HepG2 (cell line): Measurements from ENCODE around the gene MAP3K4. TPM values are rescaled to one million over a fixed set of nuclear protein-coding genes. Genes with fewer than 3 reads are reported as not detected.

ENCODE experiments used
- ATAC-seq: fragments of 200-7000 bp; cut with Tn5 transposase; 3 replicates; pipeline ENCODE4 v1.9.1; 2020; ENCODE audit warnings: mild to moderate bottlenecking, moderate library complexity
- BruUV-seq: library from RNA; stranded (reverse); fragments of 400-500 nt; replicated peaks from 2 replicates; lab custom pipeline; 2021; lab: Mats Ljungman, UMichigan
- CTCF ChIA-PET: fragments of 300-600 bp; formaldehyde crosslinking; extraction: SDS; loops from one replicate; lab custom pipeline; 2021; ENCODE audit warnings: low total read pairs, inconsistent platforms, low intra/inter-chr PET ratio; lab: Yijun Ruan, JAX
- POLR2A ChIA-PET: fragments of 350-600 bp; sonication (Branson Sonifier 250); formaldehyde crosslinking; loops from one replicate; lab custom pipeline; 2020; ENCODE audit warnings: antibody characterized with exemption, inconsistent platforms; lab: Yijun Ruan, JAX
- DNase-seq: peaks from one replicate; pipeline ENCODE4 v3.0.0-alpha.2; 2015; ENCODE audit warnings: low spot score
- FAIRE-seq: peaks from 3 replicates; lab custom pipeline; 2011; peaks lifted over from hg19 to GRCh38; lab: Jason Lieb, UNC
- H2AFZ ChIP-seq: one replicate; pipeline ENCODE4 v1.6.1; 2011; ENCODE audit warnings: low read length, inconsistent platforms
- H3K27ac ChIP-seq: fragments of 300-600 bp; 3 replicates; pipeline ENCODE4 v1.8.0; 2011; ENCODE audit warnings: mixed run types, mild to moderate bottlenecking, mixed read lengths, low read length, inconsistent platforms; ENCODE audit not compliant: insufficient read depth; ENCODE audit errors: extremely low read length
- H3K27me3 ChIP-seq, 2 experiments: fragments of 200-600 bp in 1 of 2; 2 replicates in 1 of 2; 3 replicates in 1 of 2; pipeline versions ENCODE4 v1.6.0 to v1.8.0; 2011; ENCODE audit warnings: low read length in 2 of 2, mild to moderate bottlenecking in 2 of 2, moderate library complexity in 2 of 2, inconsistent platforms in 1 of 2; ENCODE audit not compliant: insufficient read depth in 2 of 2, control insufficient read depth in 1 of 2
- H3K36me3 ChIP-seq, 2 experiments: fragments of 200-600 bp in 1 of 2; replicated peaks in 1 of 2; 2 replicates in 1 of 2; 3 replicates in 1 of 2; pipeline versions ENCODE4 v1.5.1 to v1.8.0; 2011; ENCODE audit warnings: low read length in 2 of 2, inconsistent platforms in 1 of 2; ENCODE audit not compliant: insufficient read depth in 2 of 2, control insufficient read depth in 1 of 2
- H3K4me1 ChIP-seq: 2 replicates; pipeline ENCODE4 v1.5.1; 2012; ENCODE audit warnings: low read length, inconsistent platforms; ENCODE audit not compliant: insufficient read depth
- H3K4me2 ChIP-seq: 2 replicates; pipeline ENCODE4 v1.6.0; 2011; ENCODE audit warnings: low read depth, low read length, inconsistent platforms
- H3K4me3 ChIP-seq, 3 experiments: fragments of 200-600 bp in 1 of 3; sonication (generic), shearing (Covaris generic) in 1 of 3; replicated peaks in 1 of 3; 2 replicates each; pipeline ENCODE4 v1.5.1; 2011 to 2016; ENCODE audit warnings: low read length in 3 of 3, inconsistent platforms in 2 of 3, low read depth in 2 of 3, mild to moderate bottlenecking in 2 of 3, control low read depth in 1 of 3, mixed read lengths in 1 of 3; ENCODE audit not compliant: insufficient read depth in 1 of 3
- H3K79me2 ChIP-seq: one replicate; pipeline ENCODE4 v1.6.1; 2011; ENCODE audit warnings: low read length, inconsistent platforms; ENCODE audit not compliant: insufficient read depth
- H3K9ac ChIP-seq: 2 replicates; pipeline ENCODE4 v1.6.0; 2011; ENCODE audit warnings: mild to moderate bottlenecking, low read depth, low read length, inconsistent platforms; ENCODE audit not compliant: insufficient read depth
- H3K9me3 ChIP-seq: 2 replicates; pipeline ENCODE4 v1.5.1; 2012; ENCODE audit warnings: mild to moderate bottlenecking, low read length
- H4K20me1 ChIP-seq: 2 replicates; pipeline ENCODE4 v1.6.0; 2011; ENCODE audit warnings: inconsistent platforms, mild to moderate bottlenecking, low read length, moderate library complexity; ENCODE audit not compliant: insufficient read depth
- ARNTL ChIP-seq: sonication (generic); formaldehyde crosslinking; IDR thresholded peaks from 2 replicates; pipeline ENCODE4 v1.4.0; 2020; ENCODE audit warnings: mild to moderate bottlenecking, missing genetic modification reagents
- CC2D1A ChIP-seq: sonication (generic); formaldehyde crosslinking; IDR thresholded peaks from 2 replicates; pipeline ENCODE4 v1.8.1; 2023; ENCODE audit warnings: mild to moderate bottlenecking, missing genetic modification reagents
- DNMT3B ChIP-seq: conservative IDR thresholded peaks from 2 replicates; pipeline ENCODE4 v1.6.1; 2016; ENCODE audit warnings: missing biosample characterization, control low read depth
- HCFC1 ChIP-seq: fragments of 150-350 bp; IDR thresholded peaks from 2 replicates; pipeline ENCODE4 v1.6.1; 2014; ENCODE audit warnings: low read depth, low read length
- HMG20A ChIP-seq: IDR thresholded peaks from 2 replicates; pipeline ENCODE4 v1.6.1; 2016; ENCODE audit warnings: borderline replicate concordance
- IRF2 ChIP-seq: IDR thresholded peaks from 2 replicates; pipeline ENCODE4 v1.6.1; 2018; ENCODE audit warnings: missing genetic modification reagents, missing compliant biosample characterization
- MIER3 ChIP-seq: IDR thresholded peaks from 2 replicates; pipeline ENCODE4 v1.6.1; 2016; ENCODE audit warnings: missing compliant biosample characterization, borderline replicate concordance
- PAWR ChIP-seq: sonication (generic); formaldehyde crosslinking; IDR thresholded peaks from 2 replicates; pipeline ENCODE4 v1.4.0; 2020; ENCODE audit warnings: missing genetic modification reagents, mild to moderate bottlenecking, borderline replicate concordance
- SRF ChIP-seq: IDR thresholded peaks from 2 replicates; pipeline ENCODE4 v1.6.1; 2011; ENCODE audit warnings: mild to moderate bottlenecking, low read depth, low read length, moderate library complexity
- SRSF4 ChIP-seq: fragments of 200-400 bp; formaldehyde crosslinking; IDR thresholded peaks from one replicate; pipeline ENCODE4 v1.6.1; 2018; ENCODE audit warnings: mild to moderate bottlenecking, low read depth, low read length, moderate library complexity; ENCODE audit not compliant: poor library complexity, severe bottlenecking
- ZBTB7A ChIP-seq: sonication (generic); formaldehyde crosslinking; IDR thresholded peaks from 2 replicates; pipeline ENCODE4 v1.8.0; 2022; ENCODE audit warnings: mild to moderate bottlenecking, missing genetic modification reagents
- ZNF460 ChIP-seq: sonication (generic); formaldehyde crosslinking; IDR thresholded peaks from 2 replicates; pipeline ENCODE4 v1.5.1; 2020; ENCODE audit warnings: missing genetic modification reagents, mild to moderate bottlenecking, borderline replicate concordance
- ZNF569 ChIP-seq: sonication (generic); formaldehyde crosslinking; IDR thresholded peaks from 2 replicates; pipeline ENCODE4 v1.5.0; 2020; ENCODE audit warnings: mild to moderate bottlenecking, missing genetic modification reagents, moderate library complexity, borderline replicate concordance
- ZNF772 ChIP-seq: sonication (generic); formaldehyde crosslinking; IDR thresholded peaks from 2 replicates; pipeline ENCODE4 v1.5.0; 2020; ENCODE audit warnings: mild to moderate bottlenecking, missing genetic modification reagents
- WGBS: methylation state at CpG from one replicate; pipeline ENCODE4 v1.1.6; 2017; ENCODE audit warnings: low lambda C conversion rate; 5-methylcytosine and 5-hydroxymethylcytosine counted together
- in situ Hi-C: cut with HindIII; loops from 2 replicates; pipeline ENCODE4 v1.10.0; 2017; ENCODE audit warnings: low pct_unique_long_range_greater_than_20kb; ENCODE audit not compliant: extremely low pct_ligation_motif_present
- intact Hi-C: fragments of 100-400 bp; cut with micrococcal nuclease; formaldehyde crosslinking; loops from one replicate; pipeline ENCODE4 v1.10.0; 2022; ENCODE audit not compliant: unreplicated experiment
- polyA plus RNA-seq, 8 experiments: library from polyadenylated mRNA; depleted of rRNA in 3 of 8; stranded (reverse) in 7 of 8; unstranded in 1 of 8; fragments of >200 nt; fragmentation: Illumina TruSeq in 4 of 8; extraction: Trizol in 4 of 8; gene quantifications; 2 replicates each; pipeline versions ENCODE4 v1.2.1 to v1.2.3, GENCODE V29; 2011 to 2016; ENCODE audit warnings: low read depth in 4 of 8, missing spikeins in 1 of 8, mixed read lengths in 1 of 8; ENCODE audit not compliant: insufficient read depth in 1 of 8
- total RNA-seq, 5 experiments: library from RNA; depleted of rRNA; stranded (reverse); fragments of >200 nt; fragmentation: Illumina TruSeq; extraction: Trizol; gene quantifications; 2 replicates each; pipeline ENCODE4 v1.2.3, GENCODE V29; 2016; ENCODE audit warnings: low read depth in 1 of 5
- TF ChIP-seq, protein P1 (sequence below): sonication (generic); formaldehyde crosslinking; IDR thresholded peaks from 2 replicates; pipeline ENCODE4 v1.8.0; 2022; ENCODE audit warnings: mild to moderate bottlenecking, missing genetic modification reagents
- TF ChIP-seq, protein P2 (sequence below): sonication (generic); formaldehyde crosslinking; conservative IDR thresholded peaks from 2 replicates; pipeline ENCODE4 v1.4.0; 2020; ENCODE audit warnings: missing genetic modification reagents
- TF ChIP-seq, protein P3 (sequence below): sonication (generic); formaldehyde crosslinking; IDR thresholded peaks from 2 replicates; pipeline ENCODE4 v1.4.0; 2020; ENCODE audit warnings: low read depth, missing genetic modification reagents

Gene MAP3K4
- total and polyA plus RNA-seq, 2 of the 13 experiments (the other 11 are each of a cell fraction or from before 2014, with no cell fraction given): 12.9 to 33.6 TPM

DNA sequence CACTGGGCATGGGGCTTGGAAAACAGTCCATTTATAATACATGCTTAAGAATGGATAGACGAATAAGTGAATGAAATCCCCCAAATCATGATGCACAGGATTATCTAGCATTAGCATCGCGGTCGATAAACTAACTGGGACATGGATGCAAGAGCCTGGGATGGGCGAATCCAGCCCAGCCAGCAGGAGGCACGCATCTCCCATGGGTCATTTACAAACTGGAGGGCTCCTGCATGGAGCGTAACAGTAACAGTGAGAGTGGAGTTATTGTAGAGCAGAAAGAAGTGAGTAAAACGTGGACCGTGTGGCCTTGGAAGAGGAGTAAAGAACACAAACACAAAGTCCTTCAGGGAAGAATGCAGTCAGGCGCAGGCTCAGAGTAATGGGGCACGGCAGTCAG, 145.8 kb downstream of the MAP3K4 start (continued):
- TF ChIP-seq, protein P1, sequence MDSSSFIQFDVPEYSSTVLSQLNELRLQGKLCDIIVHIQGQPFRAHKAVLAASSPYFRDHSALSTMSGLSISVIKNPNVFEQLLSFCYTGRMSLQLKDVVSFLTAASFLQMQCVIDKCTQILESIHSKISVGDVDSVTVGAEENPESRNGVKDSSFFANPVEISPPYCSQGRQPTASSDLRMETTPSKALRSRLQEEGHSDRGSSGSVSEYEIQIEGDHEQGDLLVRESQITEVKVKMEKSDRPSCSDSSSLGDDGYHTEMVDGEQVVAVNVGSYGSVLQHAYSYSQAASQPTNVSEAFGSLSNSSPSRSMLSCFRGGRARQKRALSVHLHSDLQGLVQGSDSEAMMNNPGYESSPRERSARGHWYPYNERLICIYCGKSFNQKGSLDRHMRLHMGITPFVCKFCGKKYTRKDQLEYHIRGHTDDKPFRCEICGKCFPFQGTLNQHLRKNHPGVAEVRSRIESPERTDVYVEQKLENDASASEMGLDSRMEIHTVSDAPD (CRISPR knock-in tag): no peak
- TF ChIP-seq PAWR (CRISPR knock-in tag) (no peak), SRF (no peak), ZNF569 (no peak)

DNA sequence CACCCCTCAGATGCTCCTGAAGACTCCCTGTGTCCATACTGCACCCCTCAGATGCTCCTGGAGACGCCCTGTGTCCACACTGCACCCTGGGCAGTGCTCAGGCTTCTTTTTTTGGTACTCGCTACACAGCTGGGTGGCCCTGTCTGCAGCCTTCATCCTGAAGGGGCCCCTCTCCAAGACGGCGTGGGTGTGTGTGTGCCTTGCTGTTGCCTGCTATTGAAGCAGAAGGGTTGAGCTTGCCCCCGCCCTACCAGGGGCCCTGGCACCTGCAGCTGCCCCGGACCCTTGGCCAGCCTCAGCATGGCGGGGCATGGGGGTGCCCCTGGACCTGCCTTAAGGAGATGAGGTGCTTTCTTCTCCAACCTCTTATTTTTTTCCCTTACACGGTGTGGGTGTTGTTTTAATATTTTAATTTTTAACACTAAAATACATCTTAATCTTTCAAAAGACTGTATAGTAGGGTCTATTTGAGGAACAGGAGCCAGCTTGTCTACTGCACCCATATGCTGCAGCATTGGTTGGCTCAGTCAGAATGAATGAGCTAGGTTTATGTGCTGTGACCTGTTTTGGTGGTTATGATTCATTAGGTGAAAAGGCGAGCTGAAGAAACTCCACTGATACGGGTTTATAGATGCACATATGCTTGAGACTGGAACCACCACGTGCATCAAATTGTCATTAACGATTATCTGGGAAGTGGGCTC, 146.4 kb downstream of the MAP3K4 start:
- DNase-seq (no peak), ATAC-seq (no peak), FAIRE-seq (no peak)
- no TSS peak for BruUV-seq
- POLR2A ChIA-PET: no interaction called here
- in situ Hi-C loops: no loop called here
- H3K27me3 ChIP-seq: no peaks in the 10 kb centered on the region
- H4K20me1 ChIP-seq: no peaks in the 10 kb centered on the region
- H3K79me2 ChIP-seq: no peaks in the 10 kb centered on the region
- H3K9ac ChIP-seq: no peak overlapping the region
- intact Hi-C loops: no loop called here
- WGBS: 92% methylated on average over 11 of the region's 12 CpGs
- H3K4me3 ChIP-seq: no peak overlapping the region
- no peaks in the 10 kb centered on the region for H3K9me3 ChIP-seq
- CTCF ChIA-PET: no interaction called here
- no peak overlapping the region for H3K27ac ChIP-seq
- no peaks in the 10 kb centered on the region for H3K36me3 ChIP-seq
- no peak overlapping the region for H3K4me2 ChIP-seq
- peaks cover 35% of the 10 kb centered on the region for H3K4me1 ChIP-seq
- H2AFZ ChIP-seq: no peak overlapping the region
- no peak for TF ChIP-seq ZNF772
- no peak for TF ChIP-seq ARNTL (CRISPR knock-in tag)
- TF ChIP-seq HMG20A (CRISPR knock-in tag): no peak
- TF ChIP-seq, protein P2, sequence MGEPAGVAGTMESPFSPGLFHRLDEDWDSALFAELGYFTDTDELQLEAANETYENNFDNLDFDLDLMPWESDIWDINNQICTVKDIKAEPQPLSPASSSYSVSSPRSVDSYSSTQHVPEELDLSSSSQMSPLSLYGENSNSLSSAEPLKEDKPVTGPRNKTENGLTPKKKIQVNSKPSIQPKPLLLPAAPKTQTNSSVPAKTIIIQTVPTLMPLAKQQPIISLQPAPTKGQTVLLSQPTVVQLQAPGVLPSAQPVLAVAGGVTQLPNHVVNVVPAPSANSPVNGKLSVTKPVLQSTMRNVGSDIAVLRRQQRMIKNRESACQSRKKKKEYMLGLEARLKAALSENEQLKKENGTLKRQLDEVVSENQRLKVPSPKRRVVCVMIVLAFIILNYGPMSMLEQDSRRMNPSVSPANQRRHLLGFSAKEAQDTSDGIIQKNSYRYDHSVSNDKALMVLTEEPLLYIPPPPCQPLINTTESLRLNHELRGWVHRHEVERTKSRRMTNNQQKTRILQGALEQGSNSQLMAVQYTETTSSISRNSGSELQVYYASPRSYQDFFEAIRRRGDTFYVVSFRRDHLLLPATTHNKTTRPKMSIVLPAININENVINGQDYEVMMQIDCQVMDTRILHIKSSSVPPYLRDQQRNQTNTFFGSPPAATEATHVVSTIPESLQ (CRISPR knock-in tag): no peak
- no peak for TF ChIP-seq SRSF4
- no peak for TF ChIP-seq ZNF569
- no peak for TF ChIP-seq HCFC1
- TF ChIP-seq CC2D1A (CRISPR knock-in tag): no peak
- no peak for TF ChIP-seq DNMT3B (CRISPR knock-in tag)
- TF ChIP-seq, protein P3, sequence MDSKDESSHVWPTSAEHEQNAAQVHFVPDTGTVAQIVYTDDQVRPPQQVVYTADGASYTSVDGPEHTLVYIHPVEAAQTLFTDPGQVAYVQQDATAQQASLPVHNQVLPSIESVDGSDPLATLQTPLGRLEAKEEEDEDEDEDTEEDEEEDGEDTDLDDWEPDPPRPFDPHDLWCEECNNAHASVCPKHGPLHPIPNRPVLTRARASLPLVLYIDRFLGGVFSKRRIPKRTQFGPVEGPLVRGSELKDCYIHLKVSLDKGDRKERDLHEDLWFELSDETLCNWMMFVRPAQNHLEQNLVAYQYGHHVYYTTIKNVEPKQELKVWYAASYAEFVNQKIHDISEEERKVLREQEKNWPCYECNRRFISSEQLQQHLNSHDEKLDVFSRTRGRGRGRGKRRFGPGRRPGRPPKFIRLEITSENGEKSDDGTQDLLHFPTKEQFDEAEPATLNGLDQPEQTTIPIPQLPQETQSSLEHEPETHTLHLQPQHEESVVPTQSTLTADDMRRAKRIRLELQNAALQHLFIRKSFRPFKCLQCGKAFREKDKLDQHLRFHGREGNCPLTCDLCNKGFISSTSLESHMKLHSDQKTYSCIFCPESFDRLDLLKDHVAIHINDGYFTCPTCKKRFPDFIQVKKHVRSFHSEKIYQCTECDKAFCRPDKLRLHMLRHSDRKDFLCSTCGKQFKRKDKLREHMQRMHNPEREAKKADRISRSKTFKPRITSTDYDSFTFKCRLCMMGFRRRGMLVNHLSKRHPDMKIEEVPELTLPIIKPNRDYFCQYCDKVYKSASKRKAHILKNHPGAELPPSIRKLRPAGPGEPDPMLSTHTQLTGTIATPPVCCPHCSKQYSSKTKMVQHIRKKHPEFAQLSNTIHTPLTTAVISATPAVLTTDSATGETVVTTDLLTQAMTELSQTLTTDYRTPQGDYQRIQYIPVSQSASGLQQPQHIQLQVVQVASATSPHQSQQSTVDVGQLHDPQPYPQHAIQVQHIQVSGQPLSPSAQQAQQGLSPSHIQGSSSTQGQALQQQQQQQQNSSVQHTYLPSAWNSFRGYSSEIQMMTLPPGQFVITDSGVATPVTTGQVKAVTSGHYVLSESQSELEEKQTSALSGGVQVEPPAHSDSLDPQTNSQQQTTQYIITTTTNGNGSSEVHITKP (CRISPR knock-in tag): no peak
- TF ChIP-seq ZBTB7A: no peak
- TF ChIP-seq ZNF460 (CRISPR knock-in tag): no peak
- TF ChIP-seq MIER3 (CRISPR knock-in tag): no peak
- TF ChIP-seq IRF2 (CRISPR knock-in tag): no peak
